IPS-NIHi7 (cell line): Measurements from ENCODE around the gene OR51B5.
A peak's percentile ranks its signal among the peaks of the same experiment; 100 is the strongest.
"Not testable (repeated sequence)": the region's sequence is repeated elsewhere in the genome, so short reads cannot be mapped to it uniquely, and the experiment has no call there.

Experiments
- DNase-seq: peaks from one replicate; pipeline ENCODE4 v3.0.0; 2012; ENCODE audit warnings: mixed read lengths; ENCODE audit errors: extremely low spot score

The OR51B5 gene, protein sequence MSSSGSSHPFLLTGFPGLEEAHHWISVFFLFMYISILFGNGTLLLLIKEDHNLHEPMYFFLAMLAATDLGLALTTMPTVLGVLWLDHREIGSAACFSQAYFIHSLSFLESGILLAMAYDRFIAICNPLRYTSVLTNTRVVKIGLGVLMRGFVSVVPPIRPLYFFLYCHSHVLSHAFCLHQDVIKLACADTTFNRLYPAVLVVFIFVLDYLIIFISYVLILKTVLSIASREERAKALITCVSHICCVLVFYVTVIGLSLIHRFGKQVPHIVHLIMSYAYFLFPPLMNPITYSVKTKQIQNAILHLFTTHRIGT

DNA sequence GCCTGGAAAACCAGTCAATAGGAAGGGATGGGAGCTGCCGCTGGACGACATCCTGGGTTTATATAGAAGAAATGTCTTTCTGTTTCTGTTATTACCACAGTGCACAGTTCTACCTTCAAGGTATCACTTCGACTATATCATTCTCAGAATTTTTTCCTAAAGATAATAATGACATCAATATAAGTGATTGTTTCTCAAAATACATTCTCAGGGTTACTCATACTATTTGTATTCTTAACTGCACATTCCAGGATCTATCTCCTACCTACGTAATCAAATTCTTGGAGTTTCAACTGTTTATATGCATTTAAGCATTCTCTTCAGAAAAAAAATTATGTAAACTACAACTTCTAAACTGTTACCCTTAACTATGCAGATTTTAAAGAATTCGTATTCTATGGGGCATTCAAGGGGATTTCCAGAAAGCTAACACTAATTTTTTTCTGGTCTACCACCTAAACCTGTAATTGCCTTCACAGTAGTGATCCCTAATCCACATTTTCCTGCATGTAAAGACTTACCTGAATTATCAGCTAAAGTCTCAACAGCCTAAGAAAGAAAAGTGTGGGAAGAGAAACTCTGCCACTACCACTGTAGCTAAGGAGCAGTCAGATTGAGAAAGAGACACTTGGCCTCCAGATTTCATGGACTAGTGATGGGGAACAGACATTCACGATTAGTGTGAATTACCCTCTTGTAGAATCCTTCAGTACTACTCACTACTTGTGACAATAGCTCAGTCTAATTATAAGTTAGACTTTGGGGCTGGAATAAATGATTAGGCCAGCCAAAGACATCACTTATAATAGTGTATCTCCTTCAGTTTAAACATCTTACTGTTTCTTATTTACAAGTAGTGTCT is at the start of gene OR51B5:
Gene OR51B5, minus strand, starts transcription at position 51 of the 862 bp plus-strand sequence. Its CDS starts 0 bp downstream, at position 51.
- no peak for DNase-seq

DNA sequence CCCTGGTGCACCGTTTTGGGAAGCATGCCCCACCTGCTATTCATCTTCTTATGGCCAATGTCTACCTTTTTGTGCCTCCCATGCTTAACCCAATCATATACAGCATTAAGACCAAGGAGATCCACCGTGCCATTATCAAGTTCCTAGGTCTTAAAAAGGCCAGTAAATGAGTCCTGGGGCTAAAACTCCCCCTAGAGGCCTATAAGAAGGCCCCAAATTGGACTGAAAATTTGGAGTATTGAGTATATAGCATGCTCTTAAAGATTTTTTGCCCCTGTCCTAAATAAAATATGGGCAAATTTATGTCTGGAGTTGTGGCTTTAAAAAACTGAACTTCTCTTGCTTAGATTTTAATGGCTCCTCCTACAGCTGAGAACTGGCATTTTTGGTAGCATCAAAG is 46.9 kb upstream of the OR51B5 start:
- DNase-seq: no peak

DNA sequence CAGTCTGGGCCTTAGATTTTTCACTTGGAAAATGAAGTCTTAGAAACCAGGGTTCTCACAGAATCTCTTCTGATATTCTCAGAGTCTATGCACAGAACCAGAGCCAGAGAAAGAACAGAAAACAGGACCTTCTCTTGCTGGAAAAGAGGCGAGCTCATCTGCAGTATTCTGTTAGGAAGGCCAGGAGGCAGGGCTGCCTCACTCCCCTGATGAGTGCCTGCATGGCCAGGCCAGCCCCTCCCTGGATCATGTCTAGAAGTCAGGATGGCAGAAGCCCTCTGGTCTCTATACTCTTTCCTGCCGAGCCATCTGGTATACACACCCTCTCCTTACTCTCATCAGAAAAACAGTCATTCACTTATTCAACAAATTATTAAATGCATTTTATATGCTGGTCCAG is 41.0 kb upstream of the OR51B5 start:
- DNase-seq: no peak

DNA sequence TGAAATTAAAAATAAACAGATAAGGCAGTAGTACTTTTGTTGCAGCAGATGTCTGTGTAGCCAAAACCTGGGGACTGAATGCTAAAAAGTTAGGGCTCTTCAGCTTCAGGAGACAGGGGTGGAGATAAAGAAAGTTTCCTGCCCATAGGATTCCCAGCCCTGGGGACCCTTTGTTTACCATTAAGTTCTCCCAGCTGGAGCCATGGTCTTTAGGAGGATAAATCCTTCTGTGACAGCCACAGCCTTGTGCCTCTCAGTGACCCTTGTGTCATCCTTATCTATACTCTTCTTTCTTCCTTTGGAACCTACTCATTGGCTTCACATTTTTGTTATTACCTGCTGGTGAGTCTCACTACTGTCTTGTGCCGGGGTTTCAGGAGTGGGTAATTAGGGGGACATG is 40.3 kb upstream of the OR51B5 start, which contains the start of gene OR51M1:
Gene OR51M1, plus strand, starts transcription at position 237 of the 400 bp plus-strand sequence. CDS start 5,587 bp downstream, outside the sequence.
- no peak for DNase-seq

DNA sequence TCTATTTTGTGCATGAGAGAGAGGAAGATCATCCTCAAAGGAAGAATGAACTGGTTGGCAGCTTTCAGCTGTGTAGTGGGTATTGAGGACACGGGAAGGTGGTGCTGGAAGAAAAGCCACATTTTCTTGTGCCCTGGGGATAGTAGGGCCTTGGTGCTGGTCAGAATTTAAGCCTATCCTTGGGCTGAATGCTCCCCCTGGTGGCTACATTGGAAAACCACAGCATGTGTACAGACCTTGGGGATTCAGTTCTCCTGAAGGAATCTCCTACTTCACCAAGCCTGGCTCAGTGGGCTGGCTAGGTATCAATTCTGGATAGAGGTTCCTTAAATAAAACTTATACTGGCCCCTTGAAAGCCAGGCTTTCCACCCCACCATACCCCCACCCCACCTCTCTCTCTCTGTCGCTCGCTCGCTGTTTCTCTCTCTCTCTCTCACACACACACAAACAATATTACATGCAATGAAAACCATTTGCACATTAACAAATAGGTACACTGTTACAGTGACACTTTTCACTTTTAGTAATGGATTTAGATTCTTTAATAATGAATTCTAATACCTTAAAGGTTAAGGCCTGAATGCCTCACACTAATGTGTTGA is 37.5 kb upstream of the OR51B5 start:
- peak; percentile 83 for DNase-seq

DNA sequence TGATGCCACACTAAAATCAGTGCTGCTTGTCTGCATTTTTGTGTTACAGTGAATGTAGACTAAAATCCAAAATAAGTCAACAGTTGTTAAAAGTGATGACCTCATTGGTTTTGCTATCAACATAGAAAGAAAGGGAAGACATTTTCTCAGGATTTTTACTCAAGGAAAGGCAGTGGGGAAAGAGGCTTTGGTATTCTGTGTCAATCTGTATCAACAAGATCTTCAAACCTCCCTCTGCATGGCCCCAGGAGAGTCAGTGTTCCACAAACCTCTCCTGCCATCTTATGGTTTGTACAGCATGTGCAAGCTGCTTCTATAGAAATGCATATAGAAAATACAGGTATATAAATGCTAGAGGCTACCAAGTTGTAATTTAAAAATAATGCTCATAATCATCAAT is 26.5 kb upstream of the OR51B5 start:
- peak; percentile 35 for DNase-seq

DNA sequence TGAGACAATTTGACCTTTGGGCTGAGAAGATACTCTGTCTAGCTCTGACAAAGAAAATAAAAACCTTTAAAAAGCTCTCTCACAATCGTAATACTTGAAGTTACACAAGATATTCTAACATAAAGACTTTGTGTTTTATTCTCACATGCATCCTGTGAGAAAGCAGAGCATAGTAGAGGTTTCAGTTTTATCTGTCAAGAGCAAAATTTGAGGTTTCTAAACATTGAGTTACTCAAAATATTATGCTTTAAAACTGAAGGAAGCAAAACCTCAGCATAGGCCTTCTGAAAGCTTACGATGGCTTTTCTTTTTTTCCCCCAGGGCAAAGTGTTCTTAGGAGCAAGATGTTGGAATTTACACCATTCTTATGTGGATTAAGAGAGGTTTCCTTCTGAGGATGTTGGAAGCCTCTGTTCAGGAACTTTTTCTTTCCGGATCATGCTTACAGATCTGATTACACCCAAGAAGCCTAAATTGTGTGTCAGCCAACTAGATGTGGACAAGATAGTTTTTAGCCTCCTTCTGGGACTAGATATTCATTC is 25.2 kb upstream of the OR51B5 start:
- DNase-seq: no peak

DNA sequence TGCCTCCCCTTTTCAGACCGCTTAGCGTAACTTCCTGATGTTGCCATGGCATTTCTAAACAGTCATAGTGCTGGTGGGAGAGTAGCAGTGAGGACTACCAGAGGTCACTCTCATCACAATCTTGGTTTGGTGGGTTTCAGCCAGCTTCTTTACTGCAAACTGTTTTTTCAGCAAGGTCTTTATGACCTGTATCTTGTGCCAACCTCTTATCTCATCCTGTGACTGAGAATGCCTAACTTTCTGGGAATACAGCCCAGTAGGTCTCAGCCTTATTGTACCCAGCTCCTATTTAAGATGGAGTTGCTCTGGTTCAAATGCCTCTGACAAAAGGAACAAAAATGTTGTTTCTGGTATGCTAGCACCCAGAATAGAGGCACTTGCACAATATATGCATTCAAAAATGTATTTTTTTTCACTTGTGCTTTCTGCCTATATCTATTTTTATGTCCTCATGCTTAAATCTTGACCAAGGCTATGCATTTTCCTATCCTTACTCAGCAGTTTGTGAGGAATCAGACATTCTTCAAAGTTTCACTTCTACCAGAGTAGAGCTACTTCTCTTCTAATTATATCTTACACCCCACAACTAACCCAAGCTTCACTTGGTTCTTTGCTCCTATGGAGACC is 24.2 kb upstream of the OR51B5 start:
- no peak for DNase-seq

DNA sequence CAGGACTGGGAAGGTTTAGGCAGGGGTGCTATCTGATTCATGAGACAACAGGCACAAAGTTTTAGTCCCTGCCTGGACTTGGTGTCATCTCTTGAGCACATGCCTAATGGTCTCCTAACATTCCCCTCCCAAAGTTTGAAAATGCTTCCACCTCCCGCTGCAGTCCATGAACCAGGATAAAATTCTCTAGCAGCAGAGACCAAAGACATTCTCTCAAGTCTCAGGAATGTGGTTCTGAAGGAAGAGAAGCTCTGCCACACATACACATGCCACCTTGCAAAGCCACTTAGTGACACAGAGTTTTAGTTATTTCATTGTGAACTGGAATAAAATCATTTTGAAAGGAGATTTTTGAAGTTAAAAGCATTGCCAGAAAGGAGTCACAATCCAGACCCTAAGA is 23.5 kb upstream of the OR51B5 start:
- no peak for DNase-seq

DNA sequence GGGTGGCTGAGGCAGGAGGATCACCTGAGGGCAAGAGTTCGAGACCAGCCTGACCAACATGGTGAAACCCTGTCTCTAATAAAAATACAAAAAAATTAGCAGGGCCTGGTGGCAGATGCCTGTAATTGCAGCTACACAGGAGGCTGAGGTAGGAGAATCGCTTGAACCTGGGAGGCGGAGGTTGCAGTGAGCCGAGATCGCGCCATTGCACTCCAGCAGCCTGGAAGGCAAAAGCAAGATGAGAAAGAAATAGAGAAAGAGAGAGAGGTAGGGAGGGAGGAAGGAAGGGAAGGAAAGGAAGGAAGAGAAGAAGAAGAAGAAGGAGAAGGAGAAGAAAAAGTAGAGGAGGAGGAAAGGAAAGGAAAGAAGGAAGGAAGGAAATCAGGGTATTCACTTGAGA is 23.0 kb upstream of the OR51B5 start:
- DNase-seq: not testable (repeated sequence)

DNA sequence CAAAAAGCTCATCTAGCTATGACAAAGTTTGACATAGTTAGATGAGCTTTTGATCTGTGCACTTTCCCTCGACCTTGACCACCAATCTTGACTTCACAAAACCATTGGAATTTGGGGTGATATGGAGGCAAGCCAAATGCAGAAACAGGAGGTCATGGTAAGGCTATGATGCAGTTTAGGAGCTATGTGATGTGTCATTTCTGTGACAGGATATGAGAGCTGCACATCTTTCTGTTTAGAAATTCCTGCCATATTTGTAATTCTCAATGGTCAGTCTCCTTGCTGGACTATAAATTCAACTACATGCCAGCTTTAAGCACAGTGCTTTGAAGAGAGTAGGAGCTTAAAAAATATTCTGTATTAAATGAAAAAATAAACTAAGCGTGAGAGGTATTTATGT is 20.9 kb upstream of the OR51B5 start:
- DNase-seq: no peak

DNA sequence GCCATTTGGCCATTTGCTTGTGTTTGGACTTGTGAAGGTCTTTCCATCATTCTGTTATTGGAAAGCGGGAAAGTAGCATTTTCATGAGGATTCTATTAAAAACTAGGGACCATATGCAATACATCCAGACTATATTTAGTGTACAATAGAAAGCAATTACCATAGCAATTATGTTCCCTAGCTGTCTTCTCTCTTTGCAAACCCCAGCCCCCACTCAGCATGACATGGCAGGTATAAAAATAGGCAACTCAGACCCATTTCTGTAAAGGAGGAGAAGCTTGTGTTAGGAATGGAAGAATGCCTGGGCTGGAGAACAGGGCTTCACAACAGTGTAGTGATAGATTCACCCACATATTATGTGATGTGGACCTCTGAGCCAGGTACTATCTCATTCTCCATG is 20.4 kb upstream of the OR51B5 start:
- no peak for DNase-seq

DNA sequence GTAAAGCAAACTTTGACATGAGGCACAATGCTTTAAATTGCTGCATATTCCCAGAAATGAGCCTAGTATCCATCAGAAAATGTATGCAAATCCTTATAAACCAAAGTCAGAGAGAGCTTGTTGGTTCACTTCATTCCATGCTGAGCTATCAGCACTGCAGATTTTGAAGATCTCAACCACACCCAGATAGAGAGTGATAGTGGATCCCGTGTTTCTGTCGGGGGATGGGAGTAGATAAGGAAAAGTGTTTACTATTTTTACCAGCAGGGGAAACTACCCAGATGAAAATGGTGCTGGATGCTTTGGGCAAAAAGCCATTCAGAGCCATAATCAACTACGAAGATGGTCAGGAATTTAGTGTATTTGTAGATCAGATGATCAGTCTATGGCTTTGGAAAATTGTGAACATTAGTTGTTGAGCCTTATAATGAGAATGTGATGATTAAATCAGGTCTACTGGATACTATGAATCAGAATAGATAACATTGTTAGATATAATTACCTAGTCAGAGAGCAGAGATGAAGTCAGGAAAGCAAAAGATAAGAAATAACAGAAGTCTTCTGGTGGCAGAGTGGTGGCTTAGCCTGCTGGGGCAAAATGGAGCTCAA is 18.8 kb upstream of the OR51B5 start:
- DNase-seq: no peak

DNA sequence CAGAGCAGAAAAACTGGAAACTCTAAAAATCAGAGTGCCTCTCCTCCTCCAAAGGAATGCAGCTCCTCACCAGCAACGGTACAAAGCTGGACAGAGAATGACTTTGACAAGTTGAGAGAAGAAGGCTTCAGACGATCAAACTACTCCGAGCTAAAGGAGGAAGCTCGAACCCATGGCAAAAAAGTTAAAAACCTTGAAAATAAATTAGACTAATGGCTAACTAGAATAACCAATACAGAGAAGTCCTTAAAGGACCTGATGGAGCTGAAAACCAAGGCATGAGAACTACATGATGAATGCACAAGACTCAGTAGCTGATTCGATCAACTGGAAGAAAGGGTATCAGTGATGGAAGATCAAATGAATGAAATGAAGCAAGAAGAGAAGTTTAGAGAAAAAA is 12.7 kb upstream of the OR51B5 start:
- DNase-seq: not testable (repeated sequence)

DNA sequence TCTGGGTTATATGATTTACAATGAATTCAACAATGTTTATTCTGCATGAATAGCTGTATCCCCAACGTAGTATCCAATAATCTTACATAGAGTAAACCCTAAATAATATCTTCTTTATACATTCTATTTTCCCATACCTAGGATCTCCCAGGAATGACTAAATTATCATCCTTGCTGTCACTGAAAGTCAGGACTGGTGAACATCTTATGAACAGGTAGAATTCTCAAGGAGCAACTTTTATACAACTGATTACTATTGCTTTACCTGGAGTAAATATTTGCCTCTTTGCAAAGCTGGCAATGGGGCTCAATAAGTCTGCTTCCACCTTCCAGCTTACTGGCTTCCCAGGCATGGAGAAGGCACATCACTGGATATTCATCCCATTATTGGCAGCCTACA is 7.9 kb upstream of the OR51B5 start, which contains the start of gene OR51B6:
Gene OR51B6, plus strand, starts transcription at position 301 of the 400 bp plus-strand sequence. Its CDS starts 0 bp downstream, at position 301.
- DNase-seq: no peak

DNA sequence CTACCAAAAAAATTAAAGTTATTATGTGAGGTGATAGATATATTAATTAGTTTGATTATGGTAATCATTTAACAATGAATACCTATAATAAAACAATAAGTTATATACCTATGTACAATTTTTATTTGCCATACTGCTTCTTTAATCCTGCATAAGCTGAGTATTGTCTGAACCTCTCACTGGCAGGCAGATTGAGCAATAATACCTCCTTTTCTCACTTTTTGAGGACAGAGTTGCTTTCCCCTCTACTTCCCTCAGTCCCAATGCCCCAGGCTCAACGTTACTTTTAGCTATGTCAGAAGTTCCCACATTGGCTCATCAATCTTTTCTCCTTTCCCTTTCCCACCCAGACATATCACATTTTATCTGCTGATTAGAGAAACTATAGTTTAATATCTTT is 6.2 kb upstream of the OR51B5 start:
- no peak for DNase-seq

DNA sequence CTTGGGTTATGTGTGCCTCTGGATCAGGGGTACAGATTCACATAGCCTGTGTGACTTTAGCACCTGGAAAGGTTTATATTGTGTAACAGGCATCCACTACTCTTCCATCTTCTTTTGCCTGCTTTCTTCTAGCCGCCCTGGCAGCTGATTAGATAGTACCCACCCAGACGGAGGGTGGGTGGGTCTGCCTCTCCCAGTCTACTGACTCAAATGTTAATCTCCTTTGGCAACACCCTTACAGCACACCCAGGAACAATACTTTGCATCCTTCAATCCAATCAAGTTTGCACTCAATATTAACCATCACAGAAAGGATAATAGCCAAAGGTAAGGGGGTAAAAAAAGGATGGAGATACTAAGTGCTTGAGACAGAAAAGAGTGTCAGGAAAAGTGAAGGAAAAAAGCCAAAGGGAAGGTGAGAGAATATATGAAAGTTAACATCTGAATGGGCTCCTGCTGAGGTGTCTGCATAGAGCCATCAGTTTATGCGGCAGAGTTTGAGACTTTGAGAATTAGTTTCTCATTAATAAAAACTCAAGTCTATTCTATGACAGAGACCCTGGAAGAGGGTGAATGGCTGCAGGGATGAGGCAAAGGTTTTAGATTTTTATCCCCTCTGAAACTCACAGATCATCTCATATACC is 5.3 kb upstream of the OR51B5 start:
- no peak for DNase-seq

DNA sequence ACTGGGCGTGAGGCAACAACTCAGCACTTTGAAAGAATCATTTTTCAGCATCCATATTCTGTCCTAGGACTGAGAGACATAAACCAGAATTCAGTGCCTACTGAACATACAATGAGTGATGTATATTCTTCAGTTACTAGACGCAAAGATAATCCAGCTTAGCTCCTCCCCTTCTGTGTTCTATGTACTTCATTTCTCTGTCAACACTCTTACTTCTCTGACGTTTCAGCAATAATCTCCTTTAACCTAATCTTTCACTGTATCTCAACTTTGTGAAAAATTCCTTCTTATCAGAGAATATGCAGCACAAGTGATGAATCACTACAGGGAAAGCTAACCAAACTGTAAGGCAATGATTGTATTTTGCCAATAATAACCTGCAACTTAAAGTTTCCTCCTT is 2.5 kb upstream of the OR51B5 start:
- no peak for DNase-seq

DNA sequence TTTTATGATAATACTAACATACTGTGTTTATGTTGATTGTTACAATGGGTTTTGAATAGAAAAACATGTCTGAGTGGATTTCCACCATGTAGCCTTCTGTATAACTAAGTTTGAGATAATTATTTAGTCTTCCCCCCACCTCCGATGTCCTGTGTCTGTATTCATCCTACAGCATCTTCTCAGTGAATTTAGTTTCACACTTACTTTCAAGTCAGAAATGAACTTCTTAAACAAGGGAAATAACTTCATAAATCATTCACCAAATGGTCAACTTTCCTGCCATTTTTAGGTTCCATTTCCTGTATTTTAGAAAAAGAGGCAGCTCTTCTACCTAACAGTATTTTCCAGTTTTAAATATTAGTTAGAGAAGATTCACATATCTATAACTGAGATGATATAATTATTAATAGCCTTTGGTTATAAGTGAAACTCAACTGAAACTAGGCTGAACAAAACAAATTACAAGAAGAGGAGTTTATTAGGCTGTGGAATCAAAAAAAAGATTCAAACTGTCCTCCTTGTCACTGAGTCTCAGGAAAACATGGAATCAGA is 3.5 kb downstream of the OR51B5 start:
- DNase-seq: no peak

DNA sequence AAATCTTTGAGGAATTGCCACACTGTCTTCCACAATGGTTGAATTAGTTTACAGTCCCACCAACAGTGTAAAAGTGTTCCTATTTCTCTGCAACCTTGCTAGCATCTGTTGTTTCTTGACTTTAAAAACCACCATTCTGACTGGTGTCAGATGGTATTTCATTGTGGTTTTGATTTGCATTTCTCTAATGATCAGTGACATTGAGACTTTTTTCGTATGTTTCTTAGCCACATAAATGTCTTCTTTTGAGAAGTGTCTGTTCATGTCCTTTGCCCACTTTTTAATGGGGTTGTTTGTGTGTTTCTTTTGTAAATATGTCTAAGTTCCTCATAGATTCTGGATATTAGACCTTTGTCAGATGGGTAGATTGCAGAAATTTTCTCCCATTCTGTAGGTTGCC is 6.1 kb downstream of the OR51B5 start:
- DNase-seq: not testable (repeated sequence)
